ENCODE results near the gene OTOGL.

DNA sequence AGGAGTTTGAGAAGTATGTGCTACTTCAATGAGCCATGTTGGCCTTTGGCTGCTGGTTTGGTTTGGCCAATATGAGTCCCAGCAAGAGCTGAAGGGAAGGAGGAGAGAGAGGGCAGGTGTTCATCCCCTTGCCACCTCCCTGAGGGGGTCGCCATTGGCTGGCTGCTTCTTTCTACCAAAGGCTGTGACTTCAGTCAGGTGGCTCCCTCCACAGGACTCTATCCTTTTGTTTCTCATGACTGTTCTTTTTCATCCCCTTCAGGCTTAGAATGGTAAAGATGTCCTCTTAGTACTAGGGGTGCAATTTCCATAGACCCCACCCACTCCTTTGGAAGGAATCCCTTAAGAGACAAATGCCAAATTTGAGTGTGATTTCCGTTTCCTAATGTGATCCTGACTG is 31.2 kb upstream of the OTOGL start:
- TF ChIP-seq, protein P1, sequence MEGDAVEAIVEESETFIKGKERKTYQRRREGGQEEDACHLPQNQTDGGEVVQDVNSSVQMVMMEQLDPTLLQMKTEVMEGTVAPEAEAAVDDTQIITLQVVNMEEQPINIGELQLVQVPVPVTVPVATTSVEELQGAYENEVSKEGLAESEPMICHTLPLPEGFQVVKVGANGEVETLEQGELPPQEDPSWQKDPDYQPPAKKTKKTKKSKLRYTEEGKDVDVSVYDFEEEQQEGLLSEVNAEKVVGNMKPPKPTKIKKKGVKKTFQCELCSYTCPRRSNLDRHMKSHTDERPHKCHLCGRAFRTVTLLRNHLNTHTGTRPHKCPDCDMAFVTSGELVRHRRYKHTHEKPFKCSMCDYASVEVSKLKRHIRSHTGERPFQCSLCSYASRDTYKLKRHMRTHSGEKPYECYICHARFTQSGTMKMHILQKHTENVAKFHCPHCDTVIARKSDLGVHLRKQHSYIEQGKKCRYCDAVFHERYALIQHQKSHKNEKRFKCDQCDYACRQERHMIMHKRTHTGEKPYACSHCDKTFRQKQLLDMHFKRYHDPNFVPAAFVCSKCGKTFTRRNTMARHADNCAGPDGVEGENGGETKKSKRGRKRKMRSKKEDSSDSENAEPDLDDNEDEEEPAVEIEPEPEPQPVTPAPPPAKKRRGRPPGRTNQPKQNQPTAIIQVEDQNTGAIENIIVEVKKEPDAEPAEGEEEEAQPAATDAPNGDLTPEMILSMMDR (IDR thresholded peaks at IDR 0.05; ENCODE audit: low read length): no peak
- TF ChIP-seq EZH2phosphoT487 (IDR thresholded peaks at IDR 0.05; ENCODE audit: low read length): no peak

Measured in MM.1S (cell line).